HG03432 (cell line): Measurements from ENCODE around the gene MAGEB17.
"Not testable (repeated sequence)": the region's sequence is repeated elsewhere in the genome, so short reads cannot be mapped to it uniquely, and the experiment has no call there.

Source experiments
- ATAC-seq: cut with Tn5 transposase; IDR thresholded peaks from one replicate; pipeline ENCODE4 v1.9.1; 2021; ENCODE audit warnings: mild to moderate bottlenecking, moderate library complexity; ENCODE audit not compliant: unreplicated experiment

The MAGEB17 gene

GRCh38 chrX:16155581-16156096 lies 11.6 kb upstream of the MAGEB17 start:
- ATAC-seq = no peak

- no peak for ATAC-seq
Measured at GRCh38 chrX:16156692-16157331, 10.5 kb upstream of the MAGEB17 start.

GRCh38 chrX:16160729-16161128 lies 6.6 kb upstream of the MAGEB17 start:
- ATAC-seq = no peak

- ATAC-seq = not testable (repeated sequence)
Measured at GRCh38 chrX:16161173-16161572, 6.1 kb upstream of the MAGEB17 start.

- ATAC-seq = no peak
Measured at GRCh38 chrX:16162391-16162790, 4.9 kb upstream of the MAGEB17 start.

- no peak for ATAC-seq
Measured at GRCh38 chrX:16164748-16165147, 2.5 kb upstream of the MAGEB17 start.

- no peak for ATAC-seq
Measured at GRCh38 chrX:16171039-16171438, 3.8 kb downstream of the MAGEB17 start.

- ATAC-seq = no peak
Measured at GRCh38 chrX:16171944-16172343, 4.7 kb downstream of the MAGEB17 start.

- no peak for ATAC-seq
Measured at GRCh38 chrX:16172391-16172790, 5.1 kb downstream of the MAGEB17 start.

GRCh38 chrX:16175329-16176061 lies 8.2 kb downstream of the MAGEB17 start:
- ATAC-seq = no peak

GRCh38 chrX:16177260-16177659 lies 10.0 kb downstream of the MAGEB17 start:
- ATAC-seq = no peak

GRCh38 chrX:16183843-16184242 lies 16.6 kb downstream of the MAGEB17 start:
- ATAC-seq = not testable (repeated sequence)

GRCh38 chrX:16185725-16186136 lies 18.4 kb downstream of the MAGEB17 start:
- ATAC-seq = peak; percentile 99

- no peak for ATAC-seq
Measured at GRCh38 chrX:16186380-16187007, 19.2 kb downstream of the MAGEB17 start.

- ATAC-seq = no peak
Measured at GRCh38 chrX:16187024-16187760, 19.9 kb downstream of the MAGEB17 start.

GRCh38 chrX:16188687-16189086 lies 21.4 kb downstream of the MAGEB17 start:
- no peak for ATAC-seq

GRCh38 chrX:16191605-16192004 lies 24.3 kb downstream of the MAGEB17 start:
- ATAC-seq = no peak

GRCh38 chrX:16196829-16197228 lies 29.5 kb downstream of the MAGEB17 start:
- no peak for ATAC-seq

GRCh38 chrX:16199343-16199742 lies 32.1 kb downstream of the MAGEB17 start:
- ATAC-seq = no peak

- ATAC-seq = no peak
Measured at GRCh38 chrX:16202943-16203342, 35.7 kb downstream of the MAGEB17 start.

- no peak for ATAC-seq
Measured at GRCh38 chrX:16204538-16204937, 37.3 kb downstream of the MAGEB17 start.
